GOT3 (cell line): ENCODE data around the gene HMGA1.

ENCODE experiments used
- DNase-seq: peaks from one replicate; lab custom pipeline; 2025; ENCODE audit warnings: mixed read lengths; lab: John Stamatoyannopoulos, UW

HMGA1 gene

DNA sequence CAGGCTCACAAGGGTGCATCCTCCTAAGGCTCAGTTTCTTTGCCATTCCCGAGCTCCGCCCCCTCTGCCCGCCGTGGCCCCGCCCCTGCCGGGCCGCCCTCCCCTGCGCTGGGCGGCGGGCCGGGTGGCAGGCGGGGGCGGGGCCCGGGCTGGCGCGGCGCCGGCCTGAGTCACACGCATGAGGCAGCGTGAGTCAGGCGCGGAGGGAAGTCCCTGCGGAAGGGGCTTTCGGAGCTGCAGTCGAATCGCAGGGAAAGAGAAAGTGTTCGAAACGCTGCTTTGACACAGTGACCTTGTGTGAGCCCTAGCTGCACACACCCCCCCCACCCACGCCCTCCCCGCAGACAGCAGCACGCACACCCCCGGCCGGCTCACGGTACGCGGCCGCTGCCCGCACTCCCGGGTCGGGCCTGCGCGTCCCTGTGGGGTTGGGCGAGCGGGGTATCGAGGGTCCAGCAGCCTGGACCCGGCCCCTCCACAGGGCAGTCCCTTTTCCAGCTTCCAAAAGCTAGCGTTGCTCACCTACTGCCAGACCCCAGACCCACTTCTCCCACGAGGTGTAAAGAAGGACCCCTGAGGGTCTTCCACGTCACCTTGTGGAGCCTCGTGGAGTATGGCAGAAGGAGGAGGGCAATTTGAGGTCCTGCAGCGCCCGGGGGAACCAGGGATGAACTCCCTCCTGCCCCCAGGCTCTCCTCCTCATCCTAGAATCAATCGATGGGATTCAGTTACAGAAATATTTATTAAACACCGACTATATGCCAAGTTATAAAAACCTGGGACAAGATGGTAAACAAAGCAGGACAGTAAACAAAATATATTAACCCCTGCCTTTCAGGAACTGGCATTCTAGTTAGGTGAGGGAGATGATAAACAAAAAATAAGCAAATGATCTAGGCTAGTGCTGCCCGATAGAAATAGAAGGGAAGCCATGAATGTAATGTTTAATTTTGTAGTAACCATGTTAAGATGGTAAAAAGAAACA is 12.4 kb upstream of the HMGA1 start:
- peak; percentile 81 for DNase-seq

DNA sequence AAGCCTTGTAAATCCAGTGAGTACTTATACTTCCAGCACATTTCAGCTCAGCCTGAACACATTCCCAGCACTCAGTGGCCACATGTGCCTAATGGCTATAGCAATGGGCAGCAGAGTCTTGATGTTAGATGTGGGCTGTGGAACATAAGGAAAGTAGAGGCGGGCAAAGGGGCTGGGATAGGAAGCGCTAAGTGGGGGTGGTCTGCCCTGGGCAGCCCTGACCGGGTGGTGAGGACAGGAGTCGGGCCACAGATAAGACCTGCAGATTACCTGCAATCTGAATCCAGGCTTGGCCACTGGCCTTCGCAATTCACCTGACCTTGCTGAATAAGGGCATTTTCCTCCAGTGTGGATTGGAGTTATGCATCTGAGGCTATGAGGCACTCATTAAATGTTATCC is 11.1 kb upstream of the HMGA1 start:
- no peak for DNase-seq

DNA sequence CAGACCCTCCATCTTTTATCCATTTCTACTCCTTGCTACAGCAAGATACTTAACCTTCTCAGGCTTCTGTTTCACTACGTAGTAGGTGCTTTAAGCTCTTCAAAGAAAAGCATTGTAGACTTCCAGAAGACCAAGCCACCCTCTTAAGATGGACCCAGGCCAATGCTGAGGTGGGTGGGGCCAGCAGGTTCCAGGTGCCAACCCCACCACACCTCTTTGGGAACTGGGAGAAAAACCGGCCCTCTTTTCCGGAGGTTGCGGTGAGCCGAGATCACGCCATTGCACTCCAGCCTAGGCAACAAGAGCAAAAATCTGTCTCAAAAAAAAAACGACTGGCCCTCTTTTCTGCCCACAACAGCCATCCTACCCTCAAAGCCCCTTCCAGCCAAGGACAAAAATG is 10.6 kb upstream of the HMGA1 start:
- no peak for DNase-seq

DNA sequence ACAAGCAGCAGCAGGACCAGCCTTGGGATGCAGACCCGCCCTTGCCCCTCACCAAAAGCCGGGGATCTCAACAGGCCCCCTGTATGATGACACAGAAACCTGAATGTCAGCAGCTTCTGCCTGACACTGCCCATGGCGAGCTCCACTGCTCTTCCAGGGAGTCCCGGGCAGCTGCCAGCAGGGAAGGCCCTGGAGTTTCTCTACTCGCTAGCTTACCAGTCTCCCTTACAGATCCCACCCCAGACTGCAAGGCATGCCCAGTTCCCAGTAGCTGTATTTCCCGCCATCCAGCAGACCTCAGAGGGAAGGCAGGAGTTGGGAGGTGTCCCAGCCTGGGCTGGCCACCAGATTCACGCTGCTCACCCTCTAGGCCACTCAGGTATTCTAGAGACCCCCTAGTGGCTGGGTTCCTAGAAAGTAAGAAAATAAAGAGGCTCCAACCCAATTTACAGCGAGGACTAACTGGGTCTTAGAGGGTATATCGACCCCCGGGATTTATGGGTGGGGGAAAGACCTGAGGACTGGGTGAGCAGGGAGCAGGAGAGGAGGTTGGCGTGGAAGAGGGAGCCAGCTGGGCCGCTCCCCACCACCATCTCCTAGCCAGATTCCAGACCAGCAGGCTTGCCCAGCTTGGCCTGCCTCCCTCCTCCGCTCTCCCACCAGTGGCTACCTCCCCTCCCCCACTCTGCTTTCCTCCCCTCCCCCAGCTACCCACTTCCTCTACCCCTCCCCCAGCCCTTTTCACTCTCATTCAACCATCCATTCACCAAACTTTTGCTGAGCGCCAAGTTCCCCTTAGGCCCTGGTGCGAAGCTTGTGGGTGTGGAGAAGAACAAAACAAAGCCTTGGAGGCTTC is 9.7 kb upstream of the HMGA1 start:
- DNase-seq = no peak

DNA sequence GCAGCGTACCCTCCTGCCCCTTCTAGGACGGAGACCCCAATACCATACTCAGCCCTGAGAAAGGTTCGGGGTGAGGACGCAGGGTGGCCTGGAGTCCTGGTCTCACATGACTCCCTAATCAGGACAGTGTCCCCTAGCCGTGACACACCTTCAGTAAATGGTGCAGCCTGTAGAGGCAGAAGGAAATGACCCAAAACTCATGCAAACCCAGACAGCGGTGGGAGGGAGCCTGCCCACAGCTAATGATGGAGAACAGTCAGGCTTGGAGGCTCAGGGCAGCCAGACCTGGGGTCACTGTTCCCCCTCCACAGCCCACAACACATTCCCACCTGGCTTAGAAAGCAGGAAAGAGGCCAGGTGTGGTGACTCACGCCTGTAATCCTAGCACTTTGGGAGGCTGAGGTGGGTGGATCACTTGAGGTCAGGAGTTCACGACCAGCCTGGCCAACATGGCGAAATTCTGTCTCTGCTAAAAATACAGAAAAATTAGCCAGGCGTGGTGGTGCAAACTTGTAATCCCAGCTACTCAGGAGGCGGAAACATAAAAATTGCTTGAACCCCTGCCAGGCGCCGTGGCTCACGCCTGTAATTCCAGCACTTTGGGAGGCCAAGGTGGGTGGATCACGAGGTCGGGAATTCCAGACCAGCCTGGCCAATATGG is 8.8 kb upstream of the HMGA1 start:
- no peak for DNase-seq

DNA sequence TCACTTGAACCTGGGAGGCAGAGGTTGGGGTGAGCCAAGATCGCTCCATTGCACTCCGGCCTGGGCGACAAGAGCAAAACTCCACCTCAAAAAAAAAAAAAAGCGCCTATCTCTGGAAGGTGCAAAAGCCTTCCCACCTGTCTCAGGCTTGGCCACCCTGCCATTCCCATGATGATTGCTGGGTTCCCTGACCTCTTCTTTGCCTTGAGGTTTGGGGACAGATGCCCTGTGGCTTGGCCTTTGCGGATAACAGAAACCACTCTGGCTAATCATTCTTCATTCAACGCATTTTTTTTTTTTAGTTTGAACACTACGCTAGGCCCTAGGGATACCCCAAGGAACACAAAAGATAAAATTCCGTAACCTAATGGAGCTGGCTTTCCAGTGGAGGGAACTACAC is 6.8 kb upstream of the HMGA1 start:
- DNase-seq = no peak

DNA sequence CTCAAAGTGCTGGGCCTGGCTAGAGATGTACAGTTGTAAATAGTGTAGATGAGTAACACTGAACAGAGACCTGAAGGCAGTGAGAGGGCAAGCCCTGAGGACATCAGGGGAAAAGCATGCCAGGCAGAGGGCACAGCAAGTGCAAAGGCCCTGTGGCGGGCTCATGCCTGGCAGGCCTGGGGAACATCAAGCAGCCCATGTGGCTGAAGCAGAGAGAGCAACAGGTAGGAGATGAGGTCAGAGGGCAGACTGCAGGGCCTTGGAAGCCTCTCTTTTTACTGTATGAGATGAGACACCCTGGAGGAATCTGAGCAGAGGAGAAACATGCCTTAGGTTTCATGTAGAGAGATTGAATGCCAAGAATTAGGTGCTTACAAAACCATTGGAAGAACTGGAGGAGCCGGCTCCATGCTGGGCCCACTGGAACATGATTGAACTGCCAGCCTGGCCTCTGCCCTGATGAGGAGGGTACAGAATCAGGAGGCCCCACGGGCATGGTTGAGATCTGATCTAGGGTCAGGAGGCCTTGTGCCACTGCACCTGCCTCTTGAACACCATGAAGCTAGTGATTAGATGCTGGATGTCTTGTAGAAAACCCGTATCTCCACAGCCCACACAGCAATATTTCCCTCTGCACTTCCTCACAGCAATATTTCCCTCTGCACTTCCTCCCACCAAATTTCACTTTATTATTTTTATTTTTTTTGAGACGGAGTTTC is 5.9 kb upstream of the HMGA1 start:
- no peak for DNase-seq

DNA sequence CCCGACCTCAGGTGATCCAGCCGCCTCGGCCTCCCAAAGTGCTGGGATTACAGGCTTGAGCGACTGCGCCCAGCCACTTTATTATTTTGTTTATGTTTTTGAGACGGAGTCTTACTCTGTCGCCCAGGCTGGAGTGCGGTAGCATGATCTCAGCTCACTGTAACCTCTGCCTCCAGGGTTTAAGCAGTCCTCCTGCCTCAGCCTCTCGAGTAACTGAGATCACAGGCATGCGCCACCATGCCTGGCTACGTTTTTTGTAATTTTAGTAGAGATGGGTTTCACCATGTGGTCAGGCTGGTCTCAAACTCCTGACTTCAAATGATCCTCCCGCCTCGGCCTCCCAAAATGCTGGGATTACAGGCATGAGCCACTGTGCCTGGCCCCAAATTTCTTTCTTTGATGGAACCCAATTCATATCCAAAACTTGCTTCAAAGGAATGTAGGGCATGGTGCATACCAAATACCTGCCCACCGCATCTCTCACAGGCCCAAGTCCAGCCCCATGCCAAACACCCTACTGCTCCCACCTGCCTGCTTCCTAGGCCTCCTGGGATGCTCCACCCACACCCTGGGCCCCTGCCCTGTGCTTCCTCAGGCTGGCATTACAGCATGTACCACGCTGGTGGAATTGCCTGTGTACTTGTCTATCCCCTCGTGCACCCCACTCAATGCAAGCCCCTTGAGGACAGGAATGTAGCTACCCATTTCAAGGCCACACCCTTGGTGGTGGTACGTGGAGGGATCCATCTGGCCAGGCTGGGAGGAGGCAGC is 4.9 kb upstream of the HMGA1 start:
- no peak for DNase-seq

DNA sequence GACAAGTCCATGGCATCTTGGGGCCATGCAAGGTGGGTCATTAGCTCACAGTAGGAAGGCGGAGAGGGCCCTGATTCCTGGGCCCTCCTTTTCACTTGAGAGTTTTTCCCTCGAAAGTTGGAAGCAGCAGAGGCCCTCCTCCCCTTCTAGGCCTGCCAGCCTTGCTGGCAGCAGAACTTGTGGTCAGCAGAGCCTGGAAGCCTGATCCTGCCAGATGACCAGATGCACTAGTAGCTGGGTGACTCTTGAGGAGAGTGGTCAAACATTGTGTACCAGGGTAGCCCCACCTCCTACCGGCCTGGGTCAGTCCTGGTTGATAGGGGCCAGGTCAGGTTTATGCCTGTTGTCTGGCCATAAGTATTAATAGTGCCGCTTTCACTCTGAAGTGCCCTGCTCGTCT is 3.8 kb upstream of the HMGA1 start:
- no peak for DNase-seq

DNA sequence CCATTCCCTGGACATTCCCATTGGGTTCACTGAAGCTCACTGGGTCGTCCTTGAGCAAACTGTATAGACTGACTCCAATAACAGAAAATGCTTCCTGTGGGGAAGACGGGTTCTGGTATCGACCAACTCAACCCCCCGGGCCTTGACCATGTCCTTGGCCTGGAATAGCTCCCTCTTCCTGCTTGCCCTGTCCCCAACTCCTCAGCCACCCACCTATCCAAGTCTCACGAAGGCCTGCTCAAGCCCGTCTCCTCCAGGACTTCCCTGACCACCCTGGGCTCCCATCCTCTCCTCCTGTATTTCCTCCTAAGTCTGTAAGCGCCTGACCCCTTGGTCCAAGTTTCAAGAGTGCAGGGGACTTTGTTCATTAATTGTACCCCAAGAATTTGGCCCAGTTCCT is 2.8 kb upstream of the HMGA1 start:
- DNase-seq = no peak

DNA sequence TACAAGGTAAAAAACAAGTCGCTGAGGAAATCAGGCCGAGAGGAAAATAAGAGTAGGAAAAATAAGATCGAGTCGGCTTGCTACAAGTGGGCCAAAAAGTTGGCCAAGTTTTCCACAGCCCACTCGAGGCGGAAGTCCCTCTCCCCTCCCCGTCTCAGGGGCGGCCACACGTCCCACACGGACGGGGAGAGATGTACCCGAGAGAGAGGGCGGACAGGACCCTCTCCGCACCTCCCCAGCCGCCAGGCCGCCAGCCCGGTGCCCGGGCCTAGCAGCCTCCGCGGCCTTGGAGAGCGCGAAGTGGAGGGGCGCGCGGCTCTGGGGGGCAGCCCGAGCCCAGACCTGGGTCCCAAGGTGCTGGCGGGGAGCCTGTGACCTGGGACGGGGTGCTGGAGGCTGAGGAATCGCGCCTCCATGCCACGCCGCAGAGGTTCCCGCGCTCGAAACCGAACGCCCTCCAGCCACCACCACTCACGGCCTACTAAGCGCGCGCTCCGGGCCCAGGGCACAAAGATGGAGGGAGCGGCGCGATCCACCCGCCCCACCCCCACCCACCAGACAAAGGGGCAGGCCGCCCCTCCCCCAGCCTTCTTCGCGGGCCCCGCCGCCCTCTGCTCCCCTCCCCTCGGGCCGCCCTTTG is 1.9 kb upstream of the HMGA1 start:
- DNase-seq = no peak

DNA sequence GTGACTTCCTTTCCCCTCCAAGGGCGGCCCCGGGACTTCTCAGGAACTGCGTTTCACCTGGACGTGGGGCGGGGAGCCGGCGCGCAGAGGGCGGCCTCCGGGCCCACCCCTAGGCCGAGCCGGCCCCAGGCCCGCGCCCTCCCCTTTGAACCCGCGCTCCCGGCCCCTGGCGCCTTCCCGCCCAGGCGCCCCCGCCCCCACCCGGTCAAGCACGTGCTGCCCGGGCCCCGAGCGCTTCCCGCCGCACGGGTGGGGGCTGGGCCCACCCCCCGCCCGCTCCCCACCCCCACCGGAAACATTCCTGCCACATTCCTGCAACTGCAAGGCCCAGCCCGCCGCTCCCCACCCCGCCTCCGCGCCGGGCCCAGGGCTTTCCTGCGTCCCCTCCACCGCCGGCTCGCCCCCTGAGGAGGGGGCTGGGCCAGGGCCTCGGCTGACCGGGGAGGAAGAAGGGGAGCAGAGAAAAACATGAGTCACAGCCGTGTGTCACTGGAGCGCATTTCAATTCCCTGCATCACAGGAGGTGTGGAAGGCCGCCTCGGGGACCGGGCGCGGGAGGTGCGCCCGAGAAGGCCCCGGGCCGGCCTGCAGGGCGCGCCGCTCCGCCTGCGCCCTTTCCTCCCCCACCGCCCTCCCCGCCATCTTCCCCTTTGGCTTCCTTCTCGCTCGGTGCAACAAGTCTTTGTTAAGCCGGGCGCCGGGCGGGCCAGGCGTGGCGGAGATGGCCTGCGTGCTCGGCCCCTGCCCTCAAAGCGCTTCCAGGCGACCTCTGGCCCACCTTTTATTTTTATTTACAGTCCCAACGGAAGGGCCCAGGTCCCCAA is 1.2 kb upstream of the HMGA1 start:
- DNase-seq = no peak

DNA sequence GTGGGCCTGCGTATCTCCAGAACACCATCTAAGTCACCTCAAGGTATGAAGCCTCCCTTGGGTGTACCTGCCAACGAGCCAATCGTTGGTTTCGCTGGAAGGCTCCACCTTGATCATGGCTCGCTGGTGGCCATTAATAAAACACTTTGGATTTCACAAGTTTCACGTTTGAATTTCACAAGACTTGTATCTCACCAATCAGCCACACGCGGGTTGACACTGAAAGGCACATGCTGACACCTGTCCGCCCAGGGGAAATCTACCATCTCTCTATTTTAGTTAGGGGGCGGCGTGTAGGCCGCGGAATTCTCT is 586 bp upstream of the HMGA1 start:
- no peak for DNase-seq

DNA sequence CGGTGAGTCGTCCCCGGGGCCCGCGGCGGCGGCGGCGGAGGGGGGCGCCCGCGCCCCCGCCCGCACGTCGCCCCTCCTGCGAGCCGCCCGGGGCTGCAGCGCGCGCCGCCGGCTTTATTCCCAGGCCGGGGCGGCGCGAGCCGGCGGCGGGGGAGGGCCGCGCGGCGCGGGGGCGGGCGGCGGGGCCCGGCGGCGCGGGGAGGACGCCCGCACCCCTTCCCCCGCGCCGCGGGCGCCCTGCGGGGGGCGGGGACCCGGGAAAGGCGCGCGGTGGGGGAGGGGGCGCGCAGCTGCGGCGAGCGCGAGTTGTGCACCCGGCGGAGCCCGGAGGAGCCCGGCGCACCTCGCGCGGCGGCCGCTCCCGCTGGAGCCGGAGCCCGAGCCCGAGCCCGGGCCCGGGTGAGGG is 646 bp downstream of the HMGA1 start:
- DNase-seq = no peak

DNA sequence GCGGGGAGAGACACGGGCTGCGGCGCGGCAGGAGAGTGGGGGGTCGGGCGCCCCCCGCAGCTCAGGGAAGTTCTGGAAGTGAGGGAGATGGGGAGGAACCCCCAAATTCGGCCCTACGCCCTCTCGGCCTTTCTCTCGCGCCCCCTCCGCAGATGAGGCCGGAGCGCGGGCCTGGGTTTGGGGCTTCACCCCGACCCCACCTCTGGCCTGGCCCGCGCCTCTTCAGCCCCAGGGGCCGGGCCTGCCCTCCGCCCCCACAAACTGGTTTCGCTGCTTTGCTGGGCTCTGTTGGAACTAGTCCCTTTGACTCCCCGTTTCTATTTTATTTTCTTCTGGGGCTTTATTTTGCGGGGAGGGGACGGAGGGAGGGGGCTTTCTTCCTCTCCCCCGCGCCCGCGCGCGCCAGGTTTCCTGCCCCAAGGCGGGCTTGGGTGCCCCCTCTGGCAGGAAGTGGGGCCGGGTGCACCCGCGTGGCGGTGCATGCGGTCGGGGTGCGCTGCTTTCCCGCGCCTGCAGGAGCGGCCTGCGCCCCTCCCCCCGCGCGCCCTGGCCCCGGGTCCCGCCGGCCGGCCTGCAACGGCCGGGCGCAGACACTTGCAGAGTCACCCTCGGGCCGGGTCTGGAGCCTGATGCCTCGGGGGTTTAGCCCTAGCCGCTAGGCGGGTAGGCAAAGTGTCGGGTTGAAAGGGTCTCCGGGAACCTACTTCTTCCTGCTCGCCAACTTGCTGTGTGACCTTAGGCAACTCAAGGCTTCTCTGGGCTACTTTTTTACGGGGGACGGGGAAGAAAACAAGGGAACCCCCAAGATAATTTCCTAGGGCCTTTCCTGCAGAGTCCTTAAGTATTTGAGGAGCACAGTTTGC is 1.3 kb downstream of the HMGA1 start:
- DNase-seq = no peak

DNA sequence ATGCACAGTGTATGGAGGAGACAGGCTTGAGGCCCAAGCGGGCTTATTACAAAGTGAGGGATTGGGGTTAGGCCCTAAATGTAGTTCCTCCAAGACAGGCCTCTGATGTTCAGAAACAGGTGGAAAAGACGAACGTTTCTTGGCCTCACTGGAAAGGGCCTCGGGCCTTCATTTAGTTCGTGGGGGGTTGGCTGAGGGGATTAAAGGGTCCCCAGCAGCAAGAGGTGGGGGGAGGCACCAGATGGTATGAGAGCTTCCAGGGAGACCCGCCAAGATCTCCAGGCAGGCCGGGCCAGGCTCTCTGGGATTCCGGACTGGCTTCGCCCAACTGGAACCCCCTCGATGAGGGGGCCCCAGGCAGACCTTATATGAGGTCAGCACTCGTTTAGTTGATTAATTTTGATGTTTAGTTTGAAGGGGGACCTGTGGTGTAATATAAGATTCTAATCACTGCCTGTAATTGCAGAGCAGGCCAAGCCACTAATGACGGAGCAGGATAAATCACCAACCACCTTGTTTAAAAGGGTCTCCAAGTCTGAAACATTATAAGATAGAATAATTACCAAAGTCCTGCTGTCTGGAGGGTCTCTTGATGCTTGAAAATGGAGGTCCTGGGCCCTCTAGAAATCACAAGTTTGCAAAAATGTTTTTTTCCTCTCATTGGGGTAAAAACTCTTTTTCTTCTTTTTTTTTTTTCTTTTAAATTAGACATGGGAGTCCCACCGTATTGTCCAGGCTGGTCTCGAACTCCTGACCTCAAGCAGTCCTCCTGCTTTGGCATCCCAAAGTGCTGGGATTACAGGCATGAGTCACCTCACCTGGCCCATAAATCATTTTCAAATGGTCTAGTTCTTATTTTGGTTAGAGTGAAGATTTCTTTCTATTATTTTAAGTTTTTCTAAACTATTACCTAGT is 2.2 kb downstream of the HMGA1 start:
- no peak for DNase-seq

DNA sequence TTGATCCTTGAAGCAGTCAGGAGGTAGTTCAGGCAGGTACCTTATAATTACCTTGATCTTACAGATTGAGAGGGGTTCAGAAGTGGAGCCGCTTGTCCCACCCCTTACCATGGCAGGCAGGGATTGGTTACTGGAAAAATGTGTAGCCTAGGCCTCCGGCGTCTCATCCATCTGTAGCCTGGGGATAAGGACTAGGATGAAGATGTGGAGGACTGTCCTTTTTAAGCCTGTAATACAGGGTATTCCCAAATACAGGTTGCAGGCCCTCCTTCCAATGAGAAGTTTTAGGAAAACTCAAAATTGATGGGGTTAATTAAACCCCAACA is 2.8 kb downstream of the HMGA1 start:
- no peak for DNase-seq

DNA sequence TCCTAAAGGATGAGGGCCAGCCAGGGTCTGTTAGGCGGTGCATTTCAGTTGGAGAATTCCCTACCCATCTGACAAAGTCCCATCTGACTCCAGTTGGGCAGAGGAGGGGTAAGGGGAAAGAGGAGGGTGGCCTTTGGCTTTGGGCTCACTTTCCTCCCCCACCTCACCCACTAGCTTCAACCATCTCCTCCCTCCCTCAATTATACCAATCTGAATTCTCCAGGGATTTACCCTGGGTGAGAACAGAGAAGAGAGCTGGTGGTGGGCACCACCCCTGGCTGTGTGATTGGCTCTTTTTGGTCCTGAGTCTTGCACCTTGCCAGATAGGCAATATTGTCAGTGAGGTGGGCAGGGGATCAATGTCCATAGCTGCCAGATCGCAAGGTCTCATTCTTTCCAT is 3.2 kb downstream of the HMGA1 start:
- no peak for DNase-seq
